ENCODE measurements around the gene TIRAP.
"Not testable (repeated sequence)": the region's sequence is repeated elsewhere in the genome, so short reads cannot be mapped to it uniquely, and the experiment has no call there.

GRCh38 chr11:126308771-126309170 lies 25.9 kb downstream of the TIRAP start:
- not testable (repeated sequence) for TF ChIP-seq CTCF, POLR2A (IDR thresholded peaks at IDR 0.05)

Data from right lobe of liver (tissue), 4 donors.